ENCODE data around the gene SPOCD1. TPM values are rescaled to one million over a fixed set of nuclear protein-coding genes. Genes with fewer than 3 reads are reported as not detected.

SPOCD1 gene
- polyA plus RNA-seq, 1 of the 3 experiments (the other 2 are of a cell fraction): 10.7 TPM

- WGBS (ENCODE audit: low lambda C conversion rate): 87% methylated on average over 6 of the region's 15 CpGs
- peaks cover 0 to 2% of the 10 kb centered on the region in 2 experiments for H3K36me3 ChIP-seq (replicated peaks in 1 of 2; ENCODE audit: control insufficient read depth in 1 of 2, insufficient read depth in 2 of 2, low read length in 1 of 2)
- no peak overlapping the region for H3K9ac ChIP-seq
- no peaks in the 10 kb centered on the region for H3K9me2 ChIP-seq
- H3K79me2 ChIP-seq (ENCODE audit: insufficient read depth): peaks cover 4% of the 10 kb centered on the region; the same call in 1 of the 2 replicates
- no peak for TF ChIP-seq CHD2 (IDR thresholded peaks at IDR 0.05; ENCODE audit: low read length, partially characterized antibody)
- no peak for TF ChIP-seq NRF1 (IDR thresholded peaks at IDR 0.05; ENCODE audit: low read depth, low read length)
- no peak for TF ChIP-seq EP300 (IDR thresholded peaks at IDR 0.05; ENCODE audit: borderline replicate concordance in 1 of 2, low read depth in 1 of 2, low read length in 1 of 2)
- TF ChIP-seq NFIC (IDR thresholded peaks at IDR 0.05; ENCODE audit: borderline replicate concordance): no peak
- no peak for TF ChIP-seq USF1 (IDR thresholded peaks at IDR 0.05; ENCODE audit: borderline replicate concordance, low read depth)
- TF ChIP-seq PBX3 (IDR thresholded peaks at IDR 0.05): no peak
- no peak for TF ChIP-seq JUND (IDR thresholded peaks at IDR 0.05)
- TF ChIP-seq SMC3 (IDR thresholded peaks at IDR 0.05; ENCODE audit: low read depth, low read length): no peak
- no peak for TF ChIP-seq MEF2A (IDR thresholded peaks at IDR 0.05; ENCODE audit: borderline replicate concordance, low read depth)
- TF ChIP-seq, protein P1, sequence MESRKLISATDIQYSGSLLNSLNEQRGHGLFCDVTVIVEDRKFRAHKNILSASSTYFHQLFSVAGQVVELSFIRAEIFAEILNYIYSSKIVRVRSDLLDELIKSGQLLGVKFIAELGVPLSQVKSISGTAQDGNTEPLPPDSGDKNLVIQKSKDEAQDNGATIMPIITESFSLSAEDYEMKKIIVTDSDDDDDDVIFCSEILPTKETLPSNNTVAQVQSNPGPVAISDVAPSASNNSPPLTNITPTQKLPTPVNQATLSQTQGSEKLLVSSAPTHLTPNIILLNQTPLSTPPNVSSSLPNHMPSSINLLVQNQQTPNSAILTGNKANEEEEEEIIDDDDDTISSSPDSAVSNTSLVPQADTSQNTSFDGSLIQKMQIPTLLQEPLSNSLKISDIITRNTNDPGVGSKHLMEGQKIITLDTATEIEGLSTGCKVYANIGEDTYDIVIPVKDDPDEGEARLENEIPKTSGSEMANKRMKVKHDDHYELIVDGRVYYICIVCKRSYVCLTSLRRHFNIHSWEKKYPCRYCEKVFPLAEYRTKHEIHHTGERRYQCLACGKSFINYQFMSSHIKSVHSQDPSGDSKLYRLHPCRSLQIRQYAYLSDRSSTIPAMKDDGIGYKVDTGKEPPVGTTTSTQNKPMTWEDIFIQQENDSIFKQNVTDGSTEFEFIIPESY (IDR thresholded peaks at IDR 0.05; ENCODE audit: borderline replicate concordance, low read depth): no peak
- no peak for TF ChIP-seq TCF12 (IDR thresholded peaks at IDR 0.05)
- no peak for TF ChIP-seq MAX (IDR thresholded peaks at IDR 0.05; ENCODE audit: low read depth)
- peaks cover 9% of the 10 kb centered on the region; the same call in 1 of the 2 replicates for H4K20me1 ChIP-seq (ENCODE audit: insufficient read depth)
- peaks cover 35 to 50% of the 10 kb centered on the region in 2 experiments; a peak in 3 of 4 replicates for H3K4me1 ChIP-seq (ENCODE audit: control insufficient read depth in 1 of 2, insufficient read depth in 2 of 2, low read depth in 1 of 2, low read length in 1 of 2)
- no peaks in the 10 kb centered on the region for H3K9me3 ChIP-seq
- ChIA-PET CTCF (interaction anchor here (0.9 to 25.0 kb wide), 8 partner anchors 8 to 210 kb away, joined by 3 to 707 read pairs (median 10); no protein-coding TSS in a partner anchor), POLR2A (interaction anchor here (1.3 kb wide), 1 partner anchor 8 kb away, joined by 4 read pairs; no protein-coding TSS in a partner anchor)
- no peak overlapping the region for H2AFZ ChIP-seq (ENCODE audit: low read depth)
- peaks cover 8% of the 10 kb centered on the region for H3F3A ChIP-seq (replicated peaks; ENCODE audit: insufficient read depth)
- H3K4me3 ChIP-seq (ENCODE audit: low read depth in 2 of 2, low read length in 1 of 2): no peak overlapping the region
- peak overlapping the region in 1 of 2 experiments; percentile 45; a peak in 1 of 4 replicates for H3K27ac ChIP-seq (ENCODE audit: low read depth in 2 of 2, low read length in 1 of 2)
- no peak for DNase-seq
- H3K4me2 ChIP-seq: no peak overlapping the region
- H3K27me3 ChIP-seq (ENCODE audit: insufficient read depth): no peaks in the 10 kb centered on the region
Observed at GRCh38 chr1:31754397-31754796, 61.4 kb downstream of the SPOCD1 start.

All from SK-N-SH (cell line).